Mucosa of descending colon (tissue), 3 donors: ENCODE results near the gene ADAM20. TPM values are rescaled to one million over a fixed set of nuclear protein-coding genes. Genes with fewer than 3 reads are reported as not detected.

ENCODE experiments used
- ATAC-seq: fragments of 200-7000 bp; cut with Tn5 transposase; one replicate; pipeline ENCODE4 v1.9.1; 2020; ENCODE audit warnings: mild to moderate bottlenecking, moderate library complexity
- DNase-seq, 3 donors: peaks; one replicate each; pipeline ENCODE4 v3.0.0-alpha.2; 2020
- H3K36me3 ChIP-seq: fragments of 200-600 bp; one replicate; pipeline ENCODE4 v1.8.0; 2021; ENCODE audit warnings: low read depth, mild to moderate bottlenecking
- H3K4me1 ChIP-seq: fragments of 200-600 bp; one replicate; pipeline ENCODE4 v1.8.0; 2021; ENCODE audit warnings: low read depth, mild to moderate bottlenecking
- H3K4me3 ChIP-seq: fragments of 200-600 bp; one replicate; pipeline ENCODE4 v1.8.0; 2021; ENCODE audit warnings: mild to moderate bottlenecking
- H3K9me3 ChIP-seq: fragments of 200-600 bp; one replicate; pipeline ENCODE4 v1.8.0; 2021; ENCODE audit warnings: mild to moderate bottlenecking
- CTCF ChIP-seq: fragments of 200-600 bp; IDR thresholded peaks from one replicate; pipeline ENCODE4 v1.8.0; 2022; ENCODE audit warnings: antibody characterized with exemption, mild to moderate bottlenecking
- intact Hi-C, 2 donors: fragments of 100-400 bp; cut with DNase I in 1 of 2; cut with micrococcal nuclease in 1 of 2; formaldehyde crosslinking; loops; one replicate each; pipeline versions ENCODE4 v1.11.0 to v1.11.1; 2022; cut with DNase I, micrococcal nuclease
- total RNA-seq, 3 donors: library from RNA; stranded (reverse); fragmentation: NEBNext Ultra II Directional in 2 of 3; extraction: Animal tissue kit (Norgen Biotek cat#: 25700) in 2 of 3; gene quantifications; one replicate each; pipeline versions ENCODE4 v1.2.1 to v1.2.4, GENCODE V29; 2021 to 2023
- donor health status: DM: no; HTN: no; CAD: no; lungs with moderate emphysema.
- donor health status: DM: no; HTN: no; CAD: no.
- donor health status: DM: no; HTN: yes; CAD: no.

ADAM20 gene
- total RNA-seq, 3 donors from 2014 or later = 0.27 to 1.1 (median 0.72) TPM

- H3K4me3 ChIP-seq = no peak overlapping the region
- no peaks in the 10 kb centered on the region for H3K36me3 ChIP-seq
- DNase-seq = no peak
- no peak for TF ChIP-seq CTCF
- H3K4me1 ChIP-seq = no peaks in the 10 kb centered on the region
- H3K9me3 ChIP-seq = no peaks in the 10 kb centered on the region
- intact Hi-C loops = no loop called here
- no peak for ATAC-seq
Measured at GRCh38 chr14:70527501-70528105, 7.2 kb downstream of the ADAM20 start.

GRCh38 chr14:70525691-70526090 is 9.1 kb downstream of the ADAM20 start:
- no peaks in the 10 kb centered on the region for H3K4me1 ChIP-seq
- intact Hi-C loops = no loop called here
- peaks cover 6% of the 10 kb centered on the region for H3K9me3 ChIP-seq
- no peak for TF ChIP-seq CTCF
- DNase-seq (no peak), ATAC-seq (no peak)
- H3K4me3 ChIP-seq = no peak overlapping the region
- H3K36me3 ChIP-seq = no peaks in the 10 kb centered on the region

GRCh38 chr14:70515811-70516210 is 19.0 kb downstream of the ADAM20 start:
- H3K4me3 ChIP-seq = no peak overlapping the region
- no peak for DNase-seq
- intact Hi-C loops = no loop called here
- H3K36me3 ChIP-seq = no peaks in the 10 kb centered on the region
- no peaks in the 10 kb centered on the region for H3K4me1 ChIP-seq
- no peak for TF ChIP-seq CTCF
- no peak for ATAC-seq
- peaks cover 7% of the 10 kb centered on the region for H3K9me3 ChIP-seq

GRCh38 chr14:70514168-70515069 is 20.4 kb downstream of the ADAM20 start:
- DNase-seq (no peak), ATAC-seq (no peak)

GRCh38 chr14:70498191-70498590 is 36.6 kb downstream of the ADAM20 start:
- no peaks in the 10 kb centered on the region for H3K4me1 ChIP-seq
- DNase-seq = no peak
- no peaks in the 10 kb centered on the region for H3K36me3 ChIP-seq
- ATAC-seq = no peak
- no peak for TF ChIP-seq CTCF
- peaks cover 13% of the 10 kb centered on the region for H3K9me3 ChIP-seq
- H3K4me3 ChIP-seq = no peak overlapping the region
- intact Hi-C loops = no loop called here

More at GRCh38 chr14:70514168-70515069, 20.4 kb downstream of the ADAM20 start:
- Histone ChIP-seq H3K36me3 (no peaks in the 10 kb centered on the region), H3K4me3 (no peak overlapping the region), H3K4me1 (no peaks in the 10 kb centered on the region), H3K9me3 (peaks cover 2% of the 10 kb centered on the region)
- TF ChIP-seq CTCF = no peak
- intact Hi-C loops = no loop called here
